H9 (cell line): ENCODE results near the gene RPS27A. TPM values are rescaled to one million over a fixed set of nuclear protein-coding genes. Genes with fewer than 3 reads are reported as not detected.

Source experiments
- DNase-seq: peaks from one replicate; pipeline ENCODE4 v3.0.0-alpha.2; 2017
- H2AFZ ChIP-seq: one replicate; pipeline ENCODE4 v1.6.1; 2013; ENCODE audit warnings: mild to moderate bottlenecking, low read length, control low read depth, moderate library complexity
- H2AK5ac ChIP-seq: 2 replicates; pipeline ENCODE4 v1.6.1; 2013; ENCODE audit warnings: low read length, control low read depth, mixed read lengths; ENCODE audit not compliant: insufficient read length
- H2BK120ac ChIP-seq: one replicate; pipeline ENCODE4 v1.6.1; 2013; ENCODE audit warnings: low read depth, mild to moderate bottlenecking, low read length, control low read depth, inconsistent platforms; ENCODE audit not compliant: poor library complexity, severe bottlenecking
- H2BK12ac ChIP-seq: 2 replicates; pipeline ENCODE4 v1.6.1; 2013; ENCODE audit warnings: low read length, control low read depth, mixed read lengths, low read depth; ENCODE audit not compliant: insufficient read length
- H2BK15ac ChIP-seq: 2 replicates; pipeline ENCODE4 v1.6.1; 2013; ENCODE audit warnings: low read depth, low read length, control low read depth
- H2BK20ac ChIP-seq: one replicate; pipeline ENCODE4 v1.6.1; 2013; ENCODE audit warnings: low read depth, mild to moderate bottlenecking, low read length, control low read depth, inconsistent platforms; ENCODE audit not compliant: poor library complexity, severe bottlenecking
- H2BK5ac ChIP-seq: 2 replicates; pipeline ENCODE4 v1.6.1; 2013; ENCODE audit warnings: low read length, control low read depth, mixed read lengths; ENCODE audit not compliant: insufficient read length
- H3K14ac ChIP-seq: 2 replicates; pipeline ENCODE4 v1.6.1; 2013; ENCODE audit warnings: low read length, control low read depth; ENCODE audit not compliant: insufficient read depth
- H3K18ac ChIP-seq: 2 replicates; pipeline ENCODE4 v1.6.1; 2013; ENCODE audit warnings: low read depth, mild to moderate bottlenecking, mixed read lengths, low read length, control low read depth; ENCODE audit not compliant: insufficient read length
- H3K23ac ChIP-seq: 2 replicates; pipeline ENCODE4 v1.6.1; 2013; ENCODE audit warnings: low read length, control low read depth, mixed read lengths, low read depth; ENCODE audit not compliant: insufficient read length
- H3K23me2 ChIP-seq: 2 replicates; pipeline ENCODE4 v1.6.1; 2013; ENCODE audit warnings: low read depth, mild to moderate bottlenecking, mixed read lengths, low read length, control low read depth; ENCODE audit not compliant: insufficient read length, poor library complexity, severe bottlenecking
- H3K27ac ChIP-seq: 2 replicates; pipeline ENCODE4 v1.5.1; 2013; ENCODE audit warnings: low read length, control low read depth, mixed read lengths, low read depth; ENCODE audit not compliant: insufficient read length
- H3K27me3 ChIP-seq: 2 replicates; pipeline ENCODE4 v1.6.1; 2013; ENCODE audit warnings: low read length, control low read depth, inconsistent platforms; ENCODE audit not compliant: insufficient read depth
- H3K4ac ChIP-seq: 2 replicates; pipeline ENCODE4 v1.6.1; 2013; ENCODE audit warnings: low read depth, mild to moderate bottlenecking, control low read depth, inconsistent platforms, low read length, moderate library complexity
- H3K4me1 ChIP-seq: 2 replicates; pipeline ENCODE4 v1.6.1; 2013; ENCODE audit warnings: low read length, control low read depth, inconsistent platforms; ENCODE audit not compliant: insufficient read depth
- H3K4me2 ChIP-seq: 2 replicates; pipeline ENCODE4 v1.6.1; 2013; ENCODE audit warnings: low read length, control low read depth, mixed read lengths; ENCODE audit not compliant: insufficient read length, insufficient read depth
- H3K56ac ChIP-seq: 2 replicates; pipeline ENCODE4 v1.6.1; 2013; ENCODE audit warnings: low read depth, mild to moderate bottlenecking, mixed read lengths, low read length, control low read depth; ENCODE audit not compliant: insufficient read length
- H3K79me1 ChIP-seq: 2 replicates; pipeline ENCODE4 v1.6.1; 2013; ENCODE audit warnings: low read depth, mild to moderate bottlenecking, moderate library complexity, low read length, control low read depth, inconsistent platforms; ENCODE audit not compliant: insufficient read depth, poor library complexity, severe bottlenecking
- H3K79me2 ChIP-seq: 2 replicates; pipeline ENCODE4 v1.6.1; 2013; ENCODE audit warnings: low read length, control low read depth, inconsistent platforms; ENCODE audit not compliant: insufficient read depth
- H3K9ac ChIP-seq: 2 replicates; pipeline ENCODE4 v1.6.1; 2013; ENCODE audit warnings: low read length, control low read depth, mixed read lengths; ENCODE audit not compliant: insufficient read length; ENCODE audit errors: extremely low read depth
- H3K9me3 ChIP-seq: one replicate; pipeline ENCODE4 v1.6.1; 2013; ENCODE audit warnings: low read depth, low read length, inconsistent platforms; ENCODE audit not compliant: control insufficient read depth
- H3T11ph ChIP-seq: one replicate; pipeline ENCODE4 v1.6.1; 2013; ENCODE audit warnings: mild to moderate bottlenecking, low read length, control low read depth, inconsistent platforms
- H4K20me1 ChIP-seq: one replicate; pipeline ENCODE4 v1.6.1; 2013; ENCODE audit not compliant: control insufficient read depth, insufficient read length, insufficient read depth
- H4K5ac ChIP-seq: 2 replicates; pipeline ENCODE4 v1.6.1; 2013; ENCODE audit warnings: low read depth, mild to moderate bottlenecking, mixed read lengths, low read length, control low read depth; ENCODE audit not compliant: insufficient read length
- H4K8ac ChIP-seq: replicated peaks from 2 replicates; pipeline ENCODE4 v1.6.1; 2013; ENCODE audit warnings: low read length, control low read depth, mixed read lengths, low read depth; ENCODE audit not compliant: insufficient read length
- H4K91ac ChIP-seq: 2 replicates; pipeline ENCODE4 v1.6.1; 2013; ENCODE audit warnings: low read depth, mild to moderate bottlenecking, moderate library complexity, mixed read lengths, low read length, control low read depth; ENCODE audit not compliant: insufficient read length
- H3K27ac Mint-ChIP-seq, 3 experiments: 2 replicates in 2 of 3; 3 replicates in 1 of 3; pipeline ENCODE4 v1.8.0; 2020 to 2021; ENCODE audit warnings: mixed read lengths in 3 of 3, mild to moderate bottlenecking in 1 of 3, moderate library complexity in 1 of 3
- H3K27me3 Mint-ChIP-seq: 2 replicates; pipeline ENCODE4 v1.8.0; 2021; ENCODE audit warnings: low read depth, mild to moderate bottlenecking, moderate library complexity, mixed read lengths
- H3K36me3 Mint-ChIP-seq, 3 experiments: 2 replicates in 2 of 3; 3 replicates in 1 of 3; pipeline ENCODE4 v1.8.0; 2020 to 2021; ENCODE audit warnings: low read depth in 3 of 3, mixed read lengths in 3 of 3; ENCODE audit not compliant: insufficient read depth in 1 of 3
- H3K4me1 Mint-ChIP-seq, 2 experiments: 2 replicates each; pipeline ENCODE4 v1.8.0; 2020; ENCODE audit warnings: mixed read lengths in 2 of 2
- H3K4me3 Mint-ChIP-seq, 2 experiments: 2 replicates in 1 of 2; 3 replicates in 1 of 2; pipeline ENCODE4 v1.8.0; 2020 to 2021; ENCODE audit warnings: mild to moderate bottlenecking in 2 of 2, mixed read lengths in 2 of 2, moderate library complexity in 1 of 2
- H3K9me3 Mint-ChIP-seq, 2 experiments: 2 replicates in 1 of 2; 3 replicates in 1 of 2; pipeline ENCODE4 v1.8.0; 2020; ENCODE audit warnings: mild to moderate bottlenecking in 2 of 2, mixed read lengths in 2 of 2, moderate library complexity in 1 of 2
- WGBS: extraction: QIAGEN DNeasy Blood & Tissue Kit; methylation state at CpG from one replicate; pipeline ENCODE4 v1.1.7; 2013; ENCODE audit warnings: missing lambda C conversion rate, low lambda C conversion rate, mixed read lengths; ENCODE audit not compliant: insufficient read length; ENCODE audit errors: extremely low coverage; 5-methylcytosine and 5-hydroxymethylcytosine counted together
- total RNA-seq: library from RNA; stranded (reverse); gene quantifications from 2 replicates; pipeline ENCODE4 v1.2.1, GENCODE V29; 2021
- TF ChIP-seq, protein P1 (sequence below): fragments of 200-600 bp; sonication (generic); conservative IDR thresholded peaks from 3 replicates; pipeline ENCODE4 v1.8.0; 2021; ENCODE audit warnings: antibody characterized with exemption, mild to moderate bottlenecking

RPS27A gene
- total RNA-seq, 1 experiment from 2014 or later = 1,415 TPM

DNA sequence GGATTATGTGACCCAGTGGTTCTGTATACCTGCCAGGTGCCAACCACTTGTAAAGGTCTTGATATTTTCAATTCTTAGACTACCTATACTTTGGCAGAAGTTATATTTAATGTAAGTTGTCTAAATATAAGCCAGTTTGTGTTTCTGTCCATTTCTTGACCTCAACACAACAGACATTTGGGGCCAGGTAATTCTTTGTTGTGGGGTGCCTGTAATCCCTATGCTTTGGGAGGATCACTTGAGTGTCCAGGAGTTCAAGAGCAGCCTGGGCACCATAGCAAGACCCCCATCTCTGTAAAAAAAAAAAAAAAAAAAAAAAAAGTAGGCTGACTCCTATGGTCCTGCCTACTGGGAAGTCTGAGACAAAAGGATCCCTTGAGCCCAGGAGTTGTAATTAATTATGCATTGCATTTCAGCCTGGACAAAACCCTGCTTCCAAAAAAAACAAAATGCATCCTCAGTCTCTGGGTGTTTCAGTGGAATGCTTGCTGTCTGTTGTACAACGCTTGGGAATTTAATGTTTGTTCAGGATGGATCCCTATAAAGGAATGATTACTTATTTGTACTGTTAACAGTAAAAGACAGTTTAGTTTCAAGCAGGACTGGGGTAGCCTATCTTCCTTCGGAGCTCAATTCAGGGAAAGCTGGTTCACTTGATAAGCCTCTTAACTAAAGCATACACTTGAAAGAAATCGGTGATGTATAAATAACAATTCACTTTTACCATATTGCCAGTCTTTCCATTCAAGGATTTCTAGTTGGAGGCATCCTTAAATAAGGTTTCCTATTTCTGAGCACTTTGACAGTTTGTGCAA is 3.4 kb downstream of the RPS27A start:
- Histone ChIP-seq H3K4ac (no peak overlapping the region), H3K4me2 (no peak overlapping the region), H2BK12ac (no peak overlapping the region), H2AK5ac (no peak overlapping the region), H3K23ac (no peak overlapping the region), H2BK120ac (no peak overlapping the region), H3K9me3 (no peaks in the 10 kb centered on the region), H2BK5ac (no peak overlapping the region), H3K79me1 (peaks cover 5% of the 10 kb centered on the region), H3K18ac (no peak overlapping the region), H4K20me1 (no peaks in the 10 kb centered on the region), H3K9ac (no peak overlapping the region), H3K27ac (no peak overlapping the region), H3K27me3 (no peaks in the 10 kb centered on the region), H4K8ac (no peak overlapping the region), H2BK15ac (no peak overlapping the region), H2AFZ (no peak overlapping the region), H3K14ac (no peak overlapping the region), H4K5ac (no peak overlapping the region), H4K91ac (no peak overlapping the region), H3K4me1 (no peaks in the 10 kb centered on the region), H2BK20ac (no peak overlapping the region), H3K23me2 (peaks cover 10% of the 10 kb centered on the region), H3K56ac (no peak overlapping the region), H3T11ph (no peak overlapping the region), H3K79me2 (peaks cover 10% of the 10 kb centered on the region)
- no CpG with 5 or more reads among the region's 3 CpGs for WGBS
- H3K27ac Mint-ChIP-seq = peak overlapping the region in 1 of 3 experiments; percentile 80; a peak in 1 of 7 replicates
- H3K27me3 Mint-ChIP-seq = no peaks in the 10 kb centered on the region; the same call in 1 of the 2 replicates
- H3K4me1 Mint-ChIP-seq = peaks cover 9 to 17% of the 10 kb centered on the region in 2 experiments
- TF ChIP-seq, protein P1, sequence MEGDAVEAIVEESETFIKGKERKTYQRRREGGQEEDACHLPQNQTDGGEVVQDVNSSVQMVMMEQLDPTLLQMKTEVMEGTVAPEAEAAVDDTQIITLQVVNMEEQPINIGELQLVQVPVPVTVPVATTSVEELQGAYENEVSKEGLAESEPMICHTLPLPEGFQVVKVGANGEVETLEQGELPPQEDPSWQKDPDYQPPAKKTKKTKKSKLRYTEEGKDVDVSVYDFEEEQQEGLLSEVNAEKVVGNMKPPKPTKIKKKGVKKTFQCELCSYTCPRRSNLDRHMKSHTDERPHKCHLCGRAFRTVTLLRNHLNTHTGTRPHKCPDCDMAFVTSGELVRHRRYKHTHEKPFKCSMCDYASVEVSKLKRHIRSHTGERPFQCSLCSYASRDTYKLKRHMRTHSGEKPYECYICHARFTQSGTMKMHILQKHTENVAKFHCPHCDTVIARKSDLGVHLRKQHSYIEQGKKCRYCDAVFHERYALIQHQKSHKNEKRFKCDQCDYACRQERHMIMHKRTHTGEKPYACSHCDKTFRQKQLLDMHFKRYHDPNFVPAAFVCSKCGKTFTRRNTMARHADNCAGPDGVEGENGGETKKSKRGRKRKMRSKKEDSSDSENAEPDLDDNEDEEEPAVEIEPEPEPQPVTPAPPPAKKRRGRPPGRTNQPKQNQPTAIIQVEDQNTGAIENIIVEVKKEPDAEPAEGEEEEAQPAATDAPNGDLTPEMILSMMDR = no peak
- H3K9me3 Mint-ChIP-seq = no peaks in the 10 kb centered on the region; a peak in 1 of 5 replicates
- H3K36me3 Mint-ChIP-seq = peaks cover 28 to 62% (median 44%) of the 10 kb centered on the region in 3 experiments
- peak overlapping the region in 1 of 2 experiments; percentile 26; a peak in 1 of 5 replicates for H3K4me3 Mint-ChIP-seq
- no peak for DNase-seq
